Skeletal muscle cell (primary cell): Measurements from ENCODE around the gene CRABP1.

Experiments used
- DNase-seq: peaks from one replicate; pipeline ENCODE4 v3.0.0-alpha.2; 2010; ENCODE audit warnings: low read depth
- H3K4me3 ChIP-seq: 2 replicates; pipeline ENCODE4 v1.5.1; 2011; ENCODE audit warnings: low read depth, mild to moderate bottlenecking, control low read depth, low read length, moderate library complexity

CRABP1 gene

DNA sequence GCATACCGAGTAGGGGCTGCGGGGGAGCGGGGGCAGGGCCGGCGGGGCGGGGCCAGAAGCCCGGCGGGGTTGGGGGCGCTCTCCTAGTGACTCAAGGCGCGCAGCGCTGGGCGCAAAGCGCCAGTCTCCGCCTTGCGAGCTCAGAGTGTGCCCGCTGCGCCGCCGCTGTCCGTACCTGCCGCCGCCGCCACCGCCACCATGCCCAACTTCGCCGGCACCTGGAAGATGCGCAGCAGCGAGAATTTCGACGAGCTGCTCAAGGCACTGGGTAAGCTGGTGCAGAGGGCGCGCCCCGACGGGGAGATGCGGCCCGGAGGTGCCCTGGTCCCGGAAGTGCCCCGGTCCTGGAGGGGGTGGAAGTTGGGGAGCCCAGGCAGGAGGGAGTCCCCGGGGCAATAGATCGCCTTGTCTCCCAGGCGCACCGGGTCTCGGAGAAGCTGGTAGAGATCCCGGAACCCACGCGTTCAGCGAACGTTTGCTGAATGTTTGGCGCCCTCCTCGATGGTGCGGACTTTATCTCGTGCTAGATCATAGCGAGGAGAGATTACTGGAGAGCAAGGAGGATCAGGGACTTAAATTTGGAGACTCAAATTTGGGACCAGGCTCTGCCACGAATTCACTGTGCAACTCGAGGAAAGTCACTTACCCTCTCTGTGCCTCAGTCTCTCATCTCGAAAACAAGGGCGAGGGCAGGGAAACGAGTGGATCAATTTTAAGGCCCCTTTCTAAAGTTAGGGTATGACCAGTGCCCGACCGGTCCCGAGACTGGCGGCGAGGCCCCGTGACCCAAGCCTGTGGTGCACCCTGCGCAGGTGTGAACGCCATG, at the start of gene CRABP1:
TSS of gene CRABP1 (plus strand) at position 123 of the 826 bp plus-strand sequence. CDS start at position 199, 76 bp downstream.
- no peak for DNase-seq
- no peak within 1 kb of the TSS for H3K4me3 ChIP-seq

DNA sequence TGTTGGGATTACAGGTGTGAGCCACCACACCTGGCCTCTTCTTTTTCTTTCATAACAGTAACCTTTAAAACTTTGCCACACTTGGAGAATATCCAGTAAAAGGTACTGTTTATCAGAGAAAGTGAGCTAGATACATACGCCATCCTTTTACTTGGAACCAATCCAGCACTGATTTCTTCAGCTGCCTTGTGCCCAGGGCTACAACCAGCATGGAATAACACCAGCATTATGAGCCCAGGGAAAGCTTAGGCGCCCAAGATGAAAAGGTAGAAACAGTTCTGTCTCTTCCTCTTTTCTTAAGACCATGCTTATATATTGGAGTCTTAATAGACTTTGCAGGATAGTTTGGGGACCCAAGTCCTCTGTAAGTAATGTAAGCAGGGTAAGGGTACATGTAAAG, 49.1 kb upstream of the CRABP1 start:
- no peak overlapping the region for H3K4me3 ChIP-seq

DNA sequence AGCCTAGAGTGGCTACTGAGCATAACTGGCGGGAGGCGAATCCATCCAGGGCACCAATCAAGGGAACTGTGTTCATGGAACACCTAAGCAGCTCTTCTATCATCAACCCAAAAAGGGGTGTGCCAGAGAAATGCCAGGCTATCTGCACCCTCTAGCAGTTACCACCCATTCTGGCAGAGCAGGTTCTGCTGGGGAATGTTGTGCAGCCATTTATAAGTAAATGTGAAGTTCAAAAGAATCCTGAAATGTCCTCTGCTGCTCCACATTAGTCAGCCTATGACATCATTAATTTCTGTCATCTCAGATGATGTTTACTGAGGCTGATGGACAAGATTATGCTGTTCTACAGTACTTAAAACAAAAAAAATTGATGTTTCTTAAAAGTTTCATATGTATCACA, 48.5 kb upstream of the CRABP1 start:
- DNase-seq, result no peak
- no peak overlapping the region for H3K4me3 ChIP-seq

More for the DNA sequence above, 49.1 kb upstream of the CRABP1 start:
- DNase-seq, result no peak

DNA sequence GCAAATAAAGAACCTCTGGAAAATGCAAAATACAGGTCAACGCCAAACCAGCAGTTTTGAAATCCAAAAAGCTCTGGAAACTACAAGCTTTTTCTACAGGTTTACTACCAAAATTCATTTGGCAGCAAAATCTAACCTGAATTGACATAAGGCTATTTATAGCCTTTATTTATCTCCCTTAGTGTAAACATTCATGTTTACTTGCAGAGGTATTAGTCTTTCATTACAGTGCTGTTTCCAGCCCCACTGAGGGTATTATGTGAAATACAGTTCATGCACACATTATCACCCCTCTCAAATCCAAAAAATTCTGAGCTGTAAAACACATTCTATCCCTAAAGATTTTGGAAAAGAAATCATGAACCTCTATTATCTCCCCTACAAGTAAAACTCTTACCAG, 47.9 kb upstream of the CRABP1 start:
- DNase-seq, result no peak
- H3K4me3 ChIP-seq, result no peak overlapping the region

DNA sequence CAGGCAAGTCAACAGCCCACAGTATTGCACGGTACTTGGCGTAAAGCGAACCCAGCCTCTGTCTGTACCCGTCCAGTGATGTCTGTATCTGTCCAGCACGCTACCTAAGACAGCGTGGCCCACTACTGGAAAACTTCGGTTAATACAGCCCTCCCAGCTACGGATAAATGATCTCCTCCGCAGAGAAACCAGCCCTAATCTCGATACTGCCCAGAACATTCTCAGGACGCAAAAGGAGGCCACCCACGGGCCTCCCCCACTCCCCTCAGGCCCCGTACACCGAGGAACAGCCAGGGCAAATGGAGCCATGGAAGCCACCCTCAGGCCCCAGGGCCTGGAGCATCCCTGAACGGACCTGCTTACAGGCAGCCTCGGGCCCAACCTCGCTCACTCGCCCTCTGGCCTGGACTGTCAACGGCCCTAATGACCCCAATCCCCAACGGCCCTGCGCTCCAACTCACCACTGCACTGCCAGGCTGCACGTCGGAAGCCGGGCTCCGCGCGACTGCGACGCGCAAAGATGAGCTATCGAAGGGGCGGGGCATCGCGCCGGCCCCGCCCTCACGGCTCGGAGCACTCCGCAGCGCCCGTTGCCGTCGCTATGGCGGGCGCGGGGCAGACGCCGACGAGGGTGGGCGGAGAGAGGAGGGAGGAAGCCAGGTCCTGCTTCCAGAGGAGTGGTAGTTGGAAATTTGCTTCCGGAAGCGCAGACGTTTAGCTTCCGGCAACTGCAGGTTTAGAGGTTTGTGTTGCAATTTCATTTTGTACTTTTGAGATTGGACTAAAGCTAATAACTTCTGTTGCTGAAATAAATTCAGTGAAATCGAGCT, 40.8 kb upstream of the CRABP1 start, which contains the start of gene SKIC8:
TSS of gene SKIC8 (minus strand) at position 509 of the 830 bp plus-strand sequence. CDS start 3,923 bp downstream, outside the sequence.
- peak; percentile 67 for DNase-seq
- peak within 1 kb of the TSS; percentile 100 for H3K4me3 ChIP-seq

DNA sequence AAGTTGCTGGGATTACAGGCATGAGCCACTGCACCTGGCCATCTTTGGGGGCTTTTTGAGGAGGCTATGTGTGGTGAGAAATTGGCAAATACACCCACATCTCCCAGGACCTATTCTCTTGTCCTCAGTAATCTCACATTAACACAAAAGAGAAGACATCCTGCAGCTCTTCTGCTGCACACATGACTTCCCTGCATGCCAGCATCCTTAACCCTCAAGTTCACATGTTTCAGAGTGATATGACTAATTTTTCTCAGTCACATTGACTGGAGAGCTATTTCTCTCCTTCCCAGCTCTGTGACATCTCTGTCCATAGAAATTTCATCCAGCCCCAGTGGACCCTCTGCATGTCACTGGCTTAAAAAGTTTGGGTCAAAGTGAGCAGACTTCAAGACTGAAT, 38.8 kb upstream of the CRABP1 start:
- no peak overlapping the region for H3K4me3 ChIP-seq
- no peak for DNase-seq

DNA sequence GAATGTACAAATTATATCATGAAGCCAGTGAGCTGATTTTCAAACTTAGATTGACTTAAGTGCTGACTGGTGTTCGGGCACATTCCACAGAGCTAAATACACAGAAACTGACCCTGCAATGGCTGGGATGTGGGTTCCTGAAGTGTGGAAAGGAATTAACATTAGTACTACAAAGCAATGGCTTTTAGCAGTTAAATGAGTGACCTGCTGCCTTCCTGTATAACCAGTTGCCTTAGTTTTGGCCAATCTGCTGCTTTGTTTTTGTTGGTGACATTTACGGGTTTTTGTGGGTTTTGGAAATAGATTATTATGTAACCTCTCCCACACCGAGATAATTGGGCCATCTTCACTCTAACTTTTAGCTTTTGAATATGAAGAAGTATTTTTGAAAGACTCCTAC, 38.3 kb upstream of the CRABP1 start:
- no peak overlapping the region for H3K4me3 ChIP-seq
- no peak for DNase-seq

DNA sequence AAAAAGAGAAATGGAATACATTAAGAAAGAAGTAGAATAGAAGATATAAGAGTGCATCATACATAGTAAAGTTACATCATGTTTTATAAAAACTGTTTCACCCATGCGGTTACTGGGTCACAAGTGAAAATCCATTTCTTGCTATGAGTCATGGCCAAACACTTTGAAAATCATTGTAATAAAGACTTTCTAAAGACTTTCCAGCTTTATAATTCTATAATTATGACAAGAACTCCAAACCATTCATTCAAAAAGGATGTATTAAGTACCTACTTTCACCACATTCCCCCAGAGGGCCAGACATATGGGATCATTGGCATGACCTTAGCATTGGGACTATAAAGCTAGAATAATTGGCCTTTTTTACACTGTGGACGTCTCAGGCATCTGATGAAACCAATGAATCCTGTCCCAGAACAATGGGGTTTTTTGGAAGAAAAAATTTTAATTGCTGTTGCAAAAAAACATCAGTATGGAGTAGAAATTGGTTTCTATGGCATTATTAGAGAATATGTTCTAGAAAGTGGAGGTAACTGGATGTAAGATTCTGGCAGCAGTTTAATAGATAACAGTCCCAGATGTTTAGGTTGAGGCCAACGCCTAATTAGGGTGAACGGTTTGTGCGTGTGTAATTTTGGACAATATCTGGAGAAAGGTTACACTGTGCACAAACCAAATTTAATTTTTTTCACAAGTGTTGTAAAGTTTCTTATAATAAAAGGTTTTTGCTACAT, 37.4 kb upstream of the CRABP1 start:
- no peak overlapping the region for H3K4me3 ChIP-seq
- peak; percentile 88 for DNase-seq

DNA sequence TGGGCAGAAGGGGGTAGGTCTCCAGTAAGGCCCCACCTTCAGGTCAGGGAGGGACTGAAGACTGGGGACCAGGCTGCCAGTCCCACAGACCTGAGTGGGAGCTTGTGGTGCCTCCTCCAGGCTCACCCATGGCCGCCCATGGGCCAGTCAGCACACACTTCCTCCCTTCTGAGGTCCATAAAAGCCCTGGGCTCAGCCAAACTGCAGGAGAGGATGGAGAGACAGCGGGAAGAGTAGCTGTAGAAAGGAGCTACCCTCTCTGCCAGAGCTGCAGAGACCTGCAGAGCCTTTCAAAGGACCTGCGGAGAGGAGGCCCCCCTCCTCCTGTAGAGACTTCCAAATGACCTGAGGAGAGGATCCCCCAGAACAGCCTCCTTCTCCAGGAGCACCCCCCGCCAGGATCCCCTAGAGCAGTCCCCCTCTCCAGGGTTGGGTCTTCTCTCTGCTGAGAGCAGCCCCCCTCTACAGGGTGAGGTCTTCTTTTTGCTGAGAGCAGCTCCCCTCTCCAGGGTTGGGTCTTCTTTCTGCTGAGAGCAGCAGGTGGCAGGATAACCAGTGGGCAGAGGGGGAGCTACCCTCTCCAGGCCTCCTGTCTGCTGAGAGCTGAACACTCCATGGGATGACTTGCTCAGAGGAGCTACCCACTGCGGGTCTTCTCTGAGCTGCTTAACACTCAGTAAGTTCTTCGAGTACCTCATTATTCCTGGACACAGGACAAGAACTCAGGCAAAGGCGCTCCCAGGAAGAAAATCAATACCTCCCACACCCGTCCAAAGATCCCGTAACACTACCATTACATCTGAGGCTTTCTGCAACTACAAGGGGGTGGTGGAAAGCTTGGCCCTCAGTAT, 35.7 kb upstream of the CRABP1 start:
- DNase-seq, result no peak
- no peak overlapping the region for H3K4me3 ChIP-seq

DNA sequence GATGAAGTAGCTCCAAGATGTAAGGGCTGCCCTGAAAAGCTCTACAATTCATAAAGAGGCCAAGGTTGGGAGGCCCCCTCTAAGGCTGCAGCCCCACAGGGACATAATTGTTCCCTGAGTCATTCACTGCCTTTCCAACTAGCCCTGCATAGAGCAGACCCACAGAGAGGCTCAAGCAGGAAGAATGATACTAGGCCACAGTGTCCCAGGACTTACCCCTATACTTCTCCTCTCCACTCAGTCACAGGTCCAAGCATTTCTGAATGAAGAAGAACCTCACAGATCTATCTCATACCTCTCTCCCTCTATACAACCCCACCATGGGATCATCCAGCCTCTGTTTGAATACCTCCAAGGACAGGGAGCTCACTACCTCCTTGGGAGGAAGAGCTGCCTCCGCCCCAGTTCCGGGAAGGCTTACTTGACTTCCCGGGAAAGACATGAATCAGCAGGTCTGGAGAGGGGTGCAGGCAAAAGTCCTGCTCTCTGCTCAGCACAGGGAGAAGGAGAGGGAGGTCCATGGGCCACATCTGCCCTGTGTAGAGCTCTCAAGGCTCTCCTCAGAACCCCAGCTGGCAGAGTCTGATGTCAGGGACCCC, 33.9 kb upstream of the CRABP1 start:
- no peak overlapping the region for H3K4me3 ChIP-seq
- DNase-seq, result peak; percentile 66

DNA sequence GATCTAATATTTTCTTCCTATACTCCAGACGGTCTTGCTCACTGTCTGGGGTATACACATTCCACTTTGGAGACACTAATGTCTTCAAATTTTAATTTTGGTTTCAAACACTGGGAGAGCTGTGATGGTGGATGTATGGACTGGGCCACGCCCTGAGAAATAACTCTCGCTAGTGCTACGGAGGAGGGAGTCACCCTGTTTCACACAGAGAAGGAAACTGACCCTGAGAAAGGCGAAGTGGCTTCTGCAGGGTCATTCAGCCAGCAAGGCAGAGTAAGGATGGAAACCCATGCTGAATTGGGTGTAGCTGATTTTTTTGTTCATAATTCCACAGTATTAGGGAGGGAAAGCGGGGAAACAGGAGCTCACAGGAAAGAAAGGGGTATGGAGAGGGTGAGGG, 32.2 kb upstream of the CRABP1 start:
- DNase-seq, result no peak
- no peak overlapping the region for H3K4me3 ChIP-seq

DNA sequence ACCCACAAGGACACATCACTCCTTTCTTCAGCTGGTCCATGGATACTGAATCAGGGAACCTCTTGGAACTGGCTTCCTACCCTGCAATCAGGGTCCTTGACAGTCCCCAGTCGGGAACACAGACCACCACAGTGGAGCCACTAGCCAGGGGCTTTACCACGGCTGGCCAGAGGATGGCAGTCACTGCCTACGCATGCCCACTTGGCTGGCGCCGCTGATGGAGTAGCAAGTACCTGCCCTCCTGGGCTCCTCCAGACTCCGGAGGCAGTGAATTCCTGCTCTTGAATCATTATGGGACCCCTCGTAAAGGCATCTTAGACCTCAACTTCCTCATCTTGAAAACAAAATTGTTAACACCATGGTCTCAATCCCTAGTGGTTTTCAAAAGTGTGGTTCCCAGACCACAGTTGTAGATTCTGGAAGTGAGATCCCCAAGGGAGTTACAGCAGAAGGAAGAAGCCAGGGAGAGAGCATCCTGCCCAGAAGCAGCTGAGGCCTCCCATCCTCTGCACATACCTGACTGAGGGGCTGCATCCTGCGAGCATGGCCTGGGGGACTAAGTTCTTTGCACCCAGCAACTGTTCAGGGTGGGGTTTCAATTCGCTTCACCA, 31.6 kb upstream of the CRABP1 start:
- no peak overlapping the region for H3K4me3 ChIP-seq
- DNase-seq, result no peak

DNA sequence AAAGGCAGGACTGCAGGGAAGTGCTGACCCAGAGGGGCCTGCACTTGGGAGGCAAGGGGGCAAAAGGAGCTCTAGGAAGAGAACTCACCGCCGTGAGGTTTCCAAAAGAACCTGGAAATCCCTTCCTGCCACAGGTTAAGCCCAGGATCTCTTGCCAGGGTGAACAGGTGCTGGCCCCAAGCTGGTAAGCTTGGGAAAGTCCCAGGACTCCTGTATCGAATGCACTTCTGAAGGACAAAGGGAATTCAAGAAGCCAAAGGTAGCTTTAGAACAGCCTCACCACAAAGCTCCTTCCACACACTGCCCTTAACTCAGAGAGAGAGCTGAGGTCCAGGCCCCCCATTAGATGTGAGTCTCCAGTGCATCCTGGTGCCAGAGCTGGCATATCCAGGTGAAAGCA, 28.9 kb upstream of the CRABP1 start:
- H3K4me3 ChIP-seq, result no peak overlapping the region

DNA sequence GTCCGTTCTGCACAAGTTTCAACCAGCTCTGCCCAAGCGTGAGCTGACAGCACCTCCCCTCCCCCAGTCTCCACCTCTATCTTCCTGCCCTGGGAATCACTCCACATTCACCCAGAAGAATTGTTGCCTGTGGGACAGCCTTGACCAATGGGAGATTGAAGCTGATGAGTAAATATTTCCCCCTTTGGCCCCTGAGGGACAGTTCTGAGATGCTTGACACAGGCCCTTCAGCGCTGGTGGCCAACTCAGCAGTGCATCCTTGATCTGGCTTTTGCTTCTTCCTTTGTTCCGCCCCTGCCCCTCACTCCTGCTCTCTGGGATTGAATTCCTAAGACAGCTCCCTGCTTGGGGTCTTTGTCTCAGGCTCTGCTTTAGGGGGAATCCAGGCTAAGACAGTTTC, 27.6 kb upstream of the CRABP1 start:
- no peak for DNase-seq
- no peak overlapping the region for H3K4me3 ChIP-seq

More for the DNA sequence above, 28.9 kb upstream of the CRABP1 start:
- DNase-seq, result no peak

DNA sequence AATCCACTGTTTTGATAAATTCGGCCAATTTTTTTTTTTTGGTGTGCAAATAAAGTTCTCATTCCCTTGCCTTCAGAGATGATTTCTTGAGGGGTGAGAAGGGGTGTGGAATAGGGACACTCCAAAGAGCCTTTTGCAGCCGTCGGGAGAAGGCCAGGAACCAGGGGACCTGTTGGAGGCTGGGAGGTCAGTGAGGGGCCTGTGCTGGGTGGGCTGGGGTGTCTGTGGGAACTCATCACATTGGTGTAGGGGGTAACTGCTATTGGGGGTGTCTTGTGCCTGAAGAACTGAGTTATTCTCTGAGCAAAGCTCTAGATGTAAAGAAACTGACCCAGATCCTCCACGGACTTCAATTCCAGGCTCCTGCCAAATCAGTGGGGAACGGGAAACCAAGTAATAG, 27.2 kb upstream of the CRABP1 start:
- H3K4me3 ChIP-seq, result no peak overlapping the region
- no peak for DNase-seq

DNA sequence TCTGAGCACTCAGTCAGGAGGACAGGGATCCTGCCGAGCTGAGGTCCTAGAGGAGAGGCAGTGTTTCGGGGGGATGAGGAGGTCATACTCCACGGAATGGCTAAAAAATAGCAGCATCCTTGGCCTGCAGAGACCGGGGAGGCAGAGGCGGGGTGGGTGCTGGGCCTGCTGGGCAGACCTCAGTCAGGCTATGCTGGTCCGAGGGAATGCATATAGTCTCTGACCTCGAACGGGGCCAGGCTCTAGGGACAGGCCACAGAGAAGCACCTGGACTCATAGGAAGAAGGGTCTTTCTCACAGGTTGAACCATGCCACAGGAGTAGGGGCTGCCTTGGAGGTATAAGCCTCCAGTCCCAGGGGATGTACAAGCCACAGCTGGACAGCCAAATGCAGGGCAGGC, 26.8 kb upstream of the CRABP1 start:
- no peak overlapping the region for H3K4me3 ChIP-seq
- DNase-seq, result no peak

DNA sequence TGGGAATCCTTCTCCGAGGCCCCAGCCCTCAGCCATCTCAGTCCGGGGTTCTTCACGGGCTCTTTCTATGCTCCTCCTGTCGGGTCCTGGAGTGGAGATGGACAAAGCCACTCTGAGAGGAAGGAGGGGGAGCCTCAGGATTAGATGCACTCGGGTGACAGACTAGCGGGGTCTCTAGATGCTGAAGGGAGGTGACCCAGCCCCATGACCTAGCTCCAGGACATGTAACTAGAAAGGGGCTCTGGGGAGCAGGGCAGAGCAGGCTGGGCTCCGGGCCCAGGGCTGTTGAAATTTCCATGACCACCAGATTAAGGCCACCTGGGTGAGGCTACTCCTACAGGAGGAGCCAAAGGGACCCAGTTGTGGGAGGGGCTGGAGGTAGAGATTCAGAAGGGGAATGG, 26.0 kb upstream of the CRABP1 start:
- no peak for DNase-seq
- no peak overlapping the region for H3K4me3 ChIP-seq

DNA sequence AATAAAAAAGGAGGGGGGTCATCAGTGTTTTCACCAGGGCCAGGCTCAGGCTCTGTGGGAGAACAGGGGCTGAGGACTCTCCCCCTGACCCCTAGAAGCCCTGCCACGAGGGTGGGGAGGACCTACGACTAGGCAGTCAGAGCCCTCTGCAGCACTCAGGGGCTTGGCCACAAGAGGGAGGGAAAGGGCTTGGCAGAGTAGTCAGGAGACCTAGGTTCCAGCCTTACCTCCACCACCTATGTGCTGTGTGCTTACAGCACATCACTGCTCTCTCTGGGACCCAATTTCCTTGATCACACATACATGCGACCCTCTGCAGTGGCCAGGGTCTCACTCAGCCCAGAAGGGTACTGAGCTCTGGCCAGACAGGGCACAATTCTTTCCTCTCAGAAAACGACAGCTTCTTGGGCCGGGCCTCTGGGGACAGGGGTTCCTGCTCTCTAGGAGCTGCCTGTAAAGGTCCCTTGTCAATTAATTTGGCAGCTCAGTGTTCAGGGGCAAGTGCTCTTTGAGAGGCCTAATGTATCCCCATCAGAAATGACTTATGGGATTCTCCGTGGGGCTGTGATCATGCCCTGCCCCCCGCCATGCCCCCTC, 24.4 kb upstream of the CRABP1 start:
- no peak for DNase-seq

More for the DNA sequence above, 24.4 kb upstream of the CRABP1 start:
- no peak overlapping the region for H3K4me3 ChIP-seq
